Sigmoid colon (tissue), 7 donors: ENCODE data around the gene CST1. TPM values are rescaled to one million over a fixed set of nuclear protein-coding genes. Genes with fewer than 3 reads are reported as not detected.
"Not testable (repeated sequence)": the region's sequence is repeated elsewhere in the genome, so short reads cannot be mapped to it uniquely, and the experiment has no call there.

Experiments
- DNase-seq: peaks from one replicate; pipeline ENCODE4 v3.0.0-alpha.2; 2019
- H3K27ac ChIP-seq, 4 donors: fragments of 200-600 bp; sonication (generic); one replicate each; pipeline ENCODE4 v1.5.1; 2016 to 2019; ENCODE audit warnings: mild to moderate bottlenecking in 1 of 4
- H3K27me3 ChIP-seq, 3 donors: fragments of 200-600 bp; sonication (generic); one replicate each; pipeline ENCODE4 v1.5.1; 2019; ENCODE audit warnings: mild to moderate bottlenecking in 1 of 3
- H3K36me3 ChIP-seq, 4 donors: fragments of 200-600 bp; sonication (generic); one replicate each; pipeline ENCODE4 v1.5.1; 2016 to 2019
- H3K4me1 ChIP-seq, 4 donors: fragments of 200-600 bp; sonication (generic); one replicate each; pipeline ENCODE4 v1.5.1; 2017 to 2019
- H3K4me3 ChIP-seq, 4 donors: fragments of 200-600 bp; sonication (generic); one replicate each; pipeline ENCODE4 v1.5.1; 2017 to 2019; ENCODE audit warnings: mild to moderate bottlenecking in 2 of 4, moderate library complexity in 1 of 4
- H3K9me3 ChIP-seq, 4 donors: fragments of 200-600 bp in 3 of 4; sonication (generic) in 3 of 4; one replicate each; pipeline versions ENCODE4 v1.5.1 to v1.6.1; 2013 to 2019
- CTCF ChIP-seq, 4 experiments: fragments of 450-650 bp in 3 of 4; fragments of 200-600 bp in 1 of 4; IDR thresholded peaks; one replicate each; pipeline ENCODE4 v1.5.1; 2016 to 2019; ENCODE audit warnings: antibody characterized with exemption in 4 of 4, mild to moderate bottlenecking in 3 of 4, moderate library complexity in 2 of 4
- EP300 ChIP-seq, 4 donors: sonication (generic); formaldehyde crosslinking; IDR thresholded peaks; one replicate each; pipeline ENCODE4 v1.6.1; 2017; ENCODE audit warnings: antibody characterized with exemption in 4 of 4
- POLR2A ChIP-seq, 2 donors: fragments of 450-650 bp; IDR thresholded peaks; one replicate each; pipeline ENCODE4 v1.6.1; 2016; ENCODE audit warnings: antibody characterized with exemption in 2 of 2, mild to moderate bottlenecking in 2 of 2, moderate library complexity in 2 of 2
- POLR2AphosphoS5 ChIP-seq, 4 donors: sonication (generic); formaldehyde crosslinking; IDR thresholded peaks; one replicate each; pipeline ENCODE4 v1.6.1; 2017; ENCODE audit warnings: antibody characterized with exemption in 4 of 4
- WGBS, 2 donors: extraction: QIAGEN DNeasy Blood & Tissue Kit; methylation state at CpG; one replicate each; pipeline ENCODE4 v1.1.7; 2013; 5-methylcytosine and 5-hydroxymethylcytosine counted together
- intact Hi-C: fragments of 100-400 bp; cut with DNase I; formaldehyde crosslinking; loops from one replicate; pipeline ENCODE4 v1.15.1; 2023
- polyA plus RNA-seq, 3 donors: library from polyadenylated mRNA; stranded (reverse); fragments of 200-250 nt; gene quantifications; one replicate each; pipeline ENCODE4 v1.2.3, GENCODE V29; 2013
- total RNA-seq, 4 donors: library from RNA; depleted of rRNA; stranded (reverse); fragments of >200 nt; gene quantifications; one replicate each; pipeline ENCODE4 v1.1.0, GENCODE V29; 2016
- donor health status: healthy with polysubstance abuse.
- donor health status: Bipolar disorder and iron deficiency.
- donor health status: healthy.

The CST1 gene
- total and polyA plus RNA-seq, 7 donors: 0.48 TPM; not detected in 6

GRCh38 chr20:23727016-23727415, 23.7 kb downstream of the CST1 start:
- intact Hi-C loops: no loop called here

DNA sequence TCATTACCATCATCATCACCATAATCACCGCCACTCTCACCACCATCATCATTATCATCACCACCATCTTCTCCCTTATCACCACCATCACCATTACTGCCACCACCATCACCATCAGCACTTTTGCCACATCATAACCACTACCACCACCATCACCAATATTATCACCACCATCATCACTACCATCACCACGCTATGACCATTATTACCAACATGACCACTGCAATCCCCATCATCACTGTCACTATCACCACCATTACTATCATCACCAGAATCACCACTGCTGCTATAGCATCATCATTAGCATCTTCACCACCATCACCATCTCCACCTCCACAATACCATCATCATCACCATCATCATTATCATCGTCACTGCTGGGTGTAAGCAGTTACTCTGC, 25.6 kb downstream of the CST1 start:
- Histone ChIP-seq H3K4me1 (no peaks in the 10 kb centered on the region), H3K36me3 (no peaks in the 10 kb centered on the region), H3K9me3 (no peaks in the 10 kb centered on the region), H3K27me3 (no peaks in the 10 kb centered on the region), H3K4me3 (no peak overlapping the region), H3K27ac (no peak overlapping the region)
- WGBS, 2 donors: 87 to 89% methylated on average over 3 of the region's 3 CpGs
- intact Hi-C loops: no loop called here
- DNase-seq: no peak
- TF ChIP-seq EP300 (IDR thresholded peaks at IDR 0.05): no peak
- no peak for TF ChIP-seq CTCF (IDR thresholded peaks at IDR 0.05)
- no peak for TF ChIP-seq POLR2AphosphoS5 (IDR thresholded peaks at IDR 0.05)
- no peak for TF ChIP-seq POLR2A (IDR thresholded peaks at IDR 0.05)

More at GRCh38 chr20:23727016-23727415, 23.7 kb downstream of the CST1 start:
- Histone ChIP-seq H3K4me1 (no peaks in the 10 kb centered on the region), H3K36me3 (no peaks in the 10 kb centered on the region), H3K27me3 (no peaks in the 10 kb centered on the region), H3K9me3 (no peaks in the 10 kb centered on the region), H3K4me3 (no peak overlapping the region), H3K27ac (no peak overlapping the region)
- WGBS, 2 donors: 74 to 75% methylated on average over 3 of the region's 3 CpGs
- DNase-seq: no peak
- TF ChIP-seq CTCF (IDR thresholded peaks at IDR 0.05) (no peak), EP300 (IDR thresholded peaks at IDR 0.05) (no peak), POLR2AphosphoS5 (IDR thresholded peaks at IDR 0.05) (no peak), POLR2A (IDR thresholded peaks at IDR 0.05) (no peak)

DNA sequence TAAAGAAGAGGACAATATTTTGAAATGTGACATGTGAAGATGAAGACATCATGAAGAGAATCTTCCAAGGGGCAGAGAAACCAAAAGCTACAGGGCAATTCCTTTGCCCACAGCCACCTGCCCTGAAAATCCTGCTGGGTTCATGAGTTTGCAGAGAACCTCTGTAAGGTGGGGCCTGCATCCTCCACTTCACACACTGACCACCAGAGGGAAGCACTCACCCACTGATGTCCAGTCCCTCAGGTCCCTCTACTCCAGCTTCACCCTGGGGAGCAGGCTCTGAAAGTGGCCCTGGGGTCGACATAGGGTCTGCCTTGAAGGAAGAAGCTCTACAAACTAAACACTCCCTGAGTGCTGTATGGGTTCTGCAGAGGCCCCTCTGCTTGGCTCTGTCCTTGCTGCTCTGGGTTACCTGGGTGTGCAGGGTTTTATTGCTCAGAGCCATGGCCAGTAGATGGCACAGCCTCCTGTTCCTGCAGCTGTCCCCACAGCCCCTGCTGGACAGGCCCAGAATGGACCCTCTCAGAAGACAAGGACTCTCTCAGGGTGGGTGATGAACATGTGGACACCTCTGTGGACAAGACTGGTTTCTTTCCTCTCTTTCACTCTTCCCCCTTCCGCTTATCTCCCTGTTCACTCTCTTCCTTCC, 27.0 kb downstream of the CST1 start:
- DNase-seq, H3K27ac ChIP-seq, H3K4me3 ChIP-seq, H3K27me3 ChIP-seq, H3K36me3 ChIP-seq, intact Hi-C loops, H3K4me1 ChIP-seq, H3K9me3 ChIP-seq: not testable (repeated sequence)
- WGBS, 2 donors: 53 to 54% methylated on average over 2 of the region's 2 CpGs
- peak in 2 of 4 experiments; percentile 14 to 18 for TF ChIP-seq CTCF (IDR thresholded peaks at IDR 0.05)

DNA sequence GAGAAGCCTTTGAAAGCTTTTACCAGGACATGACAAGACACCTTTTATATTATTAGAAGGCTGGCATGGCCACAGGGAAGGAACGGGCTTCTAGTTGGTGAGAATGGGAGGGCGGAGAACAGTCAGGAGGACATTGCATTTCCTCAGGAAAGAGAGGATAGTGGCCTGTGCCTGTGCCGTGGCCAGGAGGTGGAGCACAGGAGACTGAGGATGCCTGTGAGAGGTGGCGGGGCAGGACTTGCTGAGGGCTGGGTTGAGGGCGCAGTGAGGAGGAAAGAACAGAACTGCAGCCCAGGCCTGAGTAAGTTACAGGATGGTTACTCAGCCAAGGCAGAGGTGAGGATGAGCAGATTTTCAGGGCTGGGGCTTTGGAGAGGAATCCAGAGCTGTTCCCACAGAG, 27.9 kb downstream of the CST1 start:
- 68 to 79% methylated on average over 5 of the region's 5 CpGs for WGBS, 2 donors

DNA sequence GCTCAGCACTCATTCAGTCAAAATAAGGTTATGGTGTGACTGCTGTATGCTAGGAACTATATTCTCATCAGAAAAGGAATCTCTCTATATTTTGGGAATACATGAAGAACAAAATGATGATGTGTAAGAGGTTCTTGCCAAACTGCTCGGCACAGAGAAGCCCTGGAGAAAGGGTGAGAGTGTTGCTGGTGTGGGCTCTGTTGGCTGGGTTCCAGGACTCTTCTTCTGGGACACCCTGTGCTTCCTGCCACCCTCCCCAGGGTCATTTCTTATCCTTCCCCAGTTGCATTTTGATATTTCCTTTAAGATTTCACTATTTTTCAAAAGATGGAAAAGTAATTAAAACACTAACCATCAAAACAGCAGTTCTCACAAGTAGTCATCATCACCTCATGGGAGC, 28.8 kb downstream of the CST1 start:
- DNase-seq: no peak
- Histone ChIP-seq H3K9me3 (no peaks in the 10 kb centered on the region), H3K27ac (no peak overlapping the region), H3K4me3 (no peak overlapping the region), H3K36me3 (no peaks in the 10 kb centered on the region), H3K4me1 (no peaks in the 10 kb centered on the region), H3K27me3 (no peaks in the 10 kb centered on the region)
- intact Hi-C loops: no loop called here
- 61 to 67% methylated on average over 1 of the region's 1 CpG for WGBS, 2 donors
- TF ChIP-seq POLR2AphosphoS5 (IDR thresholded peaks at IDR 0.05): no peak
- no peak for TF ChIP-seq CTCF (IDR thresholded peaks at IDR 0.05)
- no peak for TF ChIP-seq EP300 (IDR thresholded peaks at IDR 0.05)
- TF ChIP-seq POLR2A (IDR thresholded peaks at IDR 0.05): no peak

More for the DNA sequence above, 27.9 kb downstream of the CST1 start:
- DNase-seq, H3K27ac ChIP-seq, H3K4me1 ChIP-seq, H3K4me3 ChIP-seq, H3K9me3 ChIP-seq, H3K36me3 ChIP-seq, intact Hi-C loops, H3K27me3 ChIP-seq: not testable (repeated sequence)

- H3K9me3 ChIP-seq, H3K4me3 ChIP-seq, H3K27me3 ChIP-seq, DNase-seq, H3K4me1 ChIP-seq, H3K36me3 ChIP-seq, intact Hi-C loops, H3K27ac ChIP-seq: not testable (repeated sequence)
- WGBS, 2 donors: 73 to 74% methylated on average over 9 of the region's 9 CpGs
Measured at GRCh38 chr20:23719351-23719750, 31.4 kb downstream of the CST1 start.

DNA sequence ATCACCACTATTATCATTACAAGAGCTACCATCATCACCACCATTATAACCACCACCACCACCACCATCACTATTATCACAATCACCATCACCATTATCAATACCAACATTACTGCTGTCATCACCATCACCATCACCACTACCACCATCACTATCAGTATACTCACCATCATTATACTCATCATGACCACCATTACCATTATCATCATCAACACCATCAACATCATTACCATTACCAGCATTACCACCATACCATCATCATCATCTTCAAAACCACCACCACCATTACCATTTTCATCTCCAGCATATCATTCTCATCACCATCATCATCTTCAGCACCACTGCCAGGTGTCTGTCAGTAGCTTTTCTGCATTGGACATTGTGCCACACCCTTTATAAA, 39.0 kb downstream of the CST1 start:
- H3K4me3 ChIP-seq, intact Hi-C loops, H3K9me3 ChIP-seq, H3K36me3 ChIP-seq, H3K4me1 ChIP-seq, DNase-seq, H3K27me3 ChIP-seq, H3K27ac ChIP-seq: not testable (repeated sequence)
